GM18511 (cell line): ENCODE measurements around the gene RNF7.
"Not testable (repeated sequence)": the region's sequence is repeated elsewhere in the genome, so short reads cannot be mapped to it uniquely, and the experiment has no call there.

Experiments
- ATAC-seq: cut with Tn5 transposase; IDR thresholded peaks from one replicate; pipeline ENCODE4 v1.9.1; 2021; ENCODE audit warnings: mild to moderate bottlenecking, moderate library complexity; ENCODE audit not compliant: unreplicated experiment

RNF7 gene

GRCh38 chr3:141735176-141735575 lies 2.9 kb upstream of the RNF7 start:
- no peak for ATAC-seq

GRCh38 chr3:141735770-141736465 lies 2.2 kb upstream of the RNF7 start:
- no peak for ATAC-seq

- no peak for ATAC-seq
Observed at GRCh38 chr3:141737093-141737492, 1.0 kb upstream of the RNF7 start.

- ATAC-seq, result no peak
Observed at GRCh38 chr3:141737678-141738021, 448 bp upstream of the RNF7 start.

GRCh38 chr3:141738891-141739363 lies 829 bp downstream of the RNF7 start:
- ATAC-seq, result peak; percentile 2

GRCh38 chr3:141739731-141740130 lies 1.6 kb downstream of the RNF7 start:
- ATAC-seq, result no peak

- ATAC-seq, result no peak
Observed at GRCh38 chr3:141740349-141740748, 2.3 kb downstream of the RNF7 start.

- no peak for ATAC-seq
Observed at GRCh38 chr3:141743305-141743704, 5.2 kb downstream of the RNF7 start.

GRCh38 chr3:141746962-141747361 lies 8.9 kb downstream of the RNF7 start:
- no peak for ATAC-seq

- ATAC-seq, result no peak
Observed at GRCh38 chr3:141753399-141753798, 15.3 kb downstream of the RNF7 start.

GRCh38 chr3:141754032-141754431 lies 15.9 kb downstream of the RNF7 start:
- ATAC-seq, result no peak

GRCh38 chr3:141762552-141762951 lies 24.5 kb downstream of the RNF7 start:
- not testable (repeated sequence) for ATAC-seq

- no peak for ATAC-seq
Observed at GRCh38 chr3:141763088-141763750, 25.1 kb downstream of the RNF7 start, which contains the start of gene GRK7. Gene GRK7 (plus strand): TSS chr3:141763408. CDS start chr3:141778285, 14,877 bp downstream.

GRCh38 chr3:141764045-141764444 lies 25.9 kb downstream of the RNF7 start:
- no peak for ATAC-seq

- no peak for ATAC-seq
Observed at GRCh38 chr3:141764465-141764864, 26.4 kb downstream of the RNF7 start.

GRCh38 chr3:141764986-141765385 lies 26.9 kb downstream of the RNF7 start:
- no peak for ATAC-seq

GRCh38 chr3:141767066-141767465 lies 29.0 kb downstream of the RNF7 start:
- ATAC-seq, result no peak

- no peak for ATAC-seq
Observed at GRCh38 chr3:141769221-141769894, 31.3 kb downstream of the RNF7 start.

- ATAC-seq, result no peak
Observed at GRCh38 chr3:141773676-141774075, 35.6 kb downstream of the RNF7 start.

GRCh38 chr3:141776376-141776775 lies 38.3 kb downstream of the RNF7 start:
- ATAC-seq, result no peak

- ATAC-seq, result no peak
Observed at GRCh38 chr3:141776885-141777284, 38.8 kb downstream of the RNF7 start.
